Activated T-helper 1 cell treated with anti-CD3 and anti-CD28 coated beads, Interleukin-2, amount 50 U/mL, for 16 hours (primary cell): ENCODE results near the gene RAB27A.
"Not testable (repeated sequence)": the region's sequence is repeated elsewhere in the genome, so short reads cannot be mapped to it uniquely, and the experiment has no call there.

Experiments
- DNase-seq, 2 donors: peaks; one replicate each; pipeline ENCODE4 v3.0.0-alpha.2; 2020; ENCODE audit warnings: low read depth in 1 of 2, low spot score in 1 of 2

The RAB27A gene

GRCh38 chr15:55289746-55290527 lies at the start of gene RAB27A:
Gene RAB27A (minus strand): TSS chr15:55289813. CDS start chr15:55234934, 54,879 bp downstream.
- DNase-seq, result peak; percentile 48 to 69

- no peak for DNase-seq
Observed at GRCh38 chr15:55337160-55337559, 47.5 kb upstream of the RAB27A start.

- no peak for DNase-seq
Observed at GRCh38 chr15:55334997-55335396, 45.4 kb upstream of the RAB27A start.

GRCh38 chr15:55334371-55334770 lies 44.8 kb upstream of the RAB27A start:
- DNase-seq, result no peak

GRCh38 chr15:55327387-55327786 lies 37.8 kb upstream of the RAB27A start:
- no peak for DNase-seq

- DNase-seq, result no peak
Observed at GRCh38 chr15:55322467-55322866, 32.9 kb upstream of the RAB27A start.

GRCh38 chr15:55320963-55321362 lies 31.4 kb upstream of the RAB27A start:
- DNase-seq, result no peak

GRCh38 chr15:55320238-55320550 lies 30.6 kb upstream of the RAB27A start:
- no peak for DNase-seq

GRCh38 chr15:55319537-55320237 lies 30.1 kb upstream of the RAB27A start:
- no peak for DNase-seq

- DNase-seq, result peak; percentile 55 to 59
Observed at GRCh38 chr15:55318588-55319494, 29.2 kb upstream of the RAB27A start, which contains the start of the genes PIGB and PIGBOS1. Gene PIGB (plus strand): TSS chr15:55319222. CDS start chr15:55319251, 29 bp downstream. Gene PIGBOS1 (minus strand): TSS chr15:55319123. CDS start chr15:55317792, 1,331 bp downstream.

GRCh38 chr15:55302801-55303200 lies 13.2 kb upstream of the RAB27A start:
- DNase-seq, result not testable (repeated sequence)

- no peak for DNase-seq
Observed at GRCh38 chr15:55297315-55297714, 7.7 kb upstream of the RAB27A start.

- DNase-seq, result peak; percentile 75 to 78
Observed at GRCh38 chr15:55290528-55291057, 980 bp upstream of the RAB27A start.

GRCh38 chr15:55289011-55289745 lies 435 bp downstream of the RAB27A start:
- peak in 1 of 2 donors; percentile 27 for DNase-seq

- DNase-seq, result no peak
Observed at GRCh38 chr15:55288006-55288717, 1.5 kb downstream of the RAB27A start.

- not testable (repeated sequence) for DNase-seq
Observed at GRCh38 chr15:55286442-55287189, 3.0 kb downstream of the RAB27A start.

GRCh38 chr15:55284426-55284825 lies 5.2 kb downstream of the RAB27A start:
- no peak for DNase-seq

- no peak for DNase-seq
Observed at GRCh38 chr15:55283379-55284147, 6.0 kb downstream of the RAB27A start.
